Kidney capillary endothelial cell (primary cell): Measurements from ENCODE around the gene CD300C.
"Not testable (repeated sequence)": the region's sequence is repeated elsewhere in the genome, so short reads cannot be mapped to it uniquely, and the experiment has no call there.

ENCODE experiments used
- DNase-seq: peaks from one replicate; pipeline ENCODE4 v3.0.0-alpha.2; 2018; ENCODE audit warnings: low spot score

Gene CD300C

DNA sequence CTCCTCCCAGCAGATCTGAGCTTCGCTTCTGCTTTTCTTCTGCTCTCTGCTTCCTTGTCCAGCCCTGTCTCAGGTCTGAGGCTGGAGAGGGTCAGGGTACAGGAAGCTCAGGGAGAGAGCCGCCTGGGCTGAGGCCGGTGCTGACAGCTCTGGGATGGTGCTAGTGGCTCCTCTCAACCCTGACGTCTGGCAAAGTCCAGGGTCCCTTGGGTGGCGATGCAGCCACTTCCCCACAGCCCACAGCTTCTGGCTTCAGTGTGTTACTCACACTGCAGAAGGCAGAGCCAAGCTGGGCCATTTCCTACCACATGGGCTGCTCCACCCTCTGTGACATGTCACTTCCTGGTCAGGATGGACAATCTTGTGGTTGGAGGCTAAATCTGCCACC is at the start of gene CD300C:
CD300C (minus strand) TSS at position 273 of the 388 bp plus-strand sequence. CDS start 333 bp downstream, outside the sequence.
- DNase-seq: peak; percentile 36

DNA sequence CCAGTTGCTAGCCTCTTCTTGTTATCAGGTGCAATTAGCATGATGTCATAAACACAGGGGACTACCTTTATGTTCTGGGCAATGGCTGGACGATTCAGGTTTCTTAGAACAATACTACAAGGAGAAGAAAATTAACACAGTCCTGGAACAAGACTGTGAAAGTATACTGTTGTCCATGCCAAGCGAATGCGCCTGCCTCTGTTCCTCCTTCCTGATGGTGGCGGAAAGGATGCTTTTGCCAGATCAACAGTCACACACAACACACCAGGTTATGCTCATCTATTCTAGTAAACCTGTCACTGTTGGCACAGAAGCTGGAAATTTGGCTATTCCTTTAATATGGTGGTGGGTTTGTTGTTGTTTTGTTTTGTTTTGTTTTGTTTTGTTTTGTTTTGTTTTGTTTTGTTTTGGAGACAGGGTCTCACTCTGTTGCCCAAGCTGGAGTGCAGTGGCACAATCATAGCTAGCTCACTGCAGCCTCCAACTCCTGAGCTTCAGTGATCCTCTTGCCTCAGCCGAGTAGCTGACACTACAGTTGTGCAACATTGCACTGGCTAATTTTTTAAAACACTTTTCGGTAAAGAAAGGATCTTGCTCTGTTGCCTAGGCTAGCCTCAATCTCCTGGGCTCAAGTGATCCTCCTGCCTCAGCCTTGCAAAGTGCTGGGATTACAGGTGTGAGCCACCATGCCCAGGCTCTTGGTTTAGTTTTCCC is 49.3 kb upstream of the CD300C start:
- DNase-seq: no peak

DNA sequence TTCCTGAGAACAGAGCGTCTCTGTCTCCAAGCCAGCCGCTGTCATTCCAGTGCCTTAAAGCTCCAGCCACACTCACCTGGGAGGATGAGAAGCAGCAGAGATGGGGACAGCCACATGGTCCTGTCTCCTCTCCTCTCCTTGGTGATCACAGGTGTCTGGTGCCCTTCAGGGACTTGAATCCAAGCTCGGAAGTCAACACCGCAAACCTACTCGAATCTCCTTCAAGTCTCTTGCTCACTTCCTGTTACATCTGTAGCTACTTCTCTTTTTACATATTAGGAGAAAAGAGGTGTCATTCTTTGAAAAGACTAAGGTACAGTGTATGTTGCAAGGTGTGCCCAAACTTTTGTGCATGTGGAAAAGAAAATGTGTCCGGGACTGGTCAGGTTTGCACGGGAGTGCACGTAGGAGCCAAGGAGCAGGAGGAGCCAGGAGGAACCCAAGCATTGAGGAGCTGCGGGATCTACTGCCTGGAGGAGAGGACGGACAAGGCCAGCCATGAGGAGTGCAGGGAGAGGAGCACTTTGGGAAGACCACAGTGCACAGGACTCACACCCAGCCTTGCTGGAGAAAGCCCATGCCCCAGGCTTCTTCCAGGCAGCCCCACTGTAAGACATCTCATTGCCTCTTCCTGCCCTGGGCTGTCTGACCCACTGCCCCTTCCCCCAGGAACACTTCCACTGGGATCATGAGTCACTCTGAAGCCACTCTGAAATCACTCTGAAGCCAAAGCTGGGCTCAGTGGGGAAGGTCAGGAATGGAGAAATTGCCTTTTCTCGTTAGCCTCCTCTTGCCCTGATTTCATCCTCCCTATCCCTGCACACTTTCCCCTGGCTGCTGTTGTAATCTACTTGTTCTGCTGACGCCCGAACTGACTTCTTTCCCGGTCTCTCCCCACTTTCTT is 46.4 kb upstream of the CD300C start, which contains the start of gene CD300LD:
CD300LD (minus strand) TSS at position 197 of the 904 bp plus-strand sequence; CDS start at position 116, 81 bp downstream.
- no peak for DNase-seq

DNA sequence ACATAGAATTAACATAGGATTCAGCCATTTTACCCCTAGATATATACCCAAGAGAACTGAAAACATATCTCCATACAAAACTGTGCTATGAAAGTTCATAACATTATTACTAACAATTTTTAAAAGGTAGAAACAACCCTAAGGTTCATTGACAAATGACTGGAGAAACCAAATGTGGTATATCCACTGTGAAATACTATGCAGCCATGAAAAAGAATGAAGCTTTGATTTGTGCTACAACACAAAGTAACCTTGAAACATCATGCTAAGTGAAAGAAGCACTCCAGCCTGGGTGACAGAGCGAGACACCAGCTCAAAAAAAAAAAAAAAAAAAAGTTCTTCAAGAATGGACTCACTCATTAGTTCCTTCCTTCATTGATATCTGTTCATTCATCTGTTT is 45.6 kb upstream of the CD300C start:
- DNase-seq: no peak

DNA sequence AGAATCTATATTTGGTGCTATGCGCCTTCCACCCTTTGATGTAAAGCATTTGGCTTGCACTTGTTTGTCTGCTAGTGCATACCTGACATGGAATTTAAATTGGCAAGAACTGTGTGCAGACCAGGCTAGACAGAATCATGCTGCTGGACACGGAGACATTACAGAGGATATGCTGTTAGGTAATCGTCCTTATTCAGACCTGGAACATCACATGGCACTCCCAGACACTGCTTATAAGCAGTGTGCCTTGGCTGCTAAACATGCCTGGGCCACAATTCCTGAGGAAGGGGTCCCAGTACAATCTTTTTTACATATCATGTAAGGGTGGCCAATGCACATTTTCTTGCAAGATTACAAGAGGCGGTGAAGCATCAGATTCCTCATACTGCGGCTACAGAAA is 39.8 kb upstream of the CD300C start:
- no peak for DNase-seq

DNA sequence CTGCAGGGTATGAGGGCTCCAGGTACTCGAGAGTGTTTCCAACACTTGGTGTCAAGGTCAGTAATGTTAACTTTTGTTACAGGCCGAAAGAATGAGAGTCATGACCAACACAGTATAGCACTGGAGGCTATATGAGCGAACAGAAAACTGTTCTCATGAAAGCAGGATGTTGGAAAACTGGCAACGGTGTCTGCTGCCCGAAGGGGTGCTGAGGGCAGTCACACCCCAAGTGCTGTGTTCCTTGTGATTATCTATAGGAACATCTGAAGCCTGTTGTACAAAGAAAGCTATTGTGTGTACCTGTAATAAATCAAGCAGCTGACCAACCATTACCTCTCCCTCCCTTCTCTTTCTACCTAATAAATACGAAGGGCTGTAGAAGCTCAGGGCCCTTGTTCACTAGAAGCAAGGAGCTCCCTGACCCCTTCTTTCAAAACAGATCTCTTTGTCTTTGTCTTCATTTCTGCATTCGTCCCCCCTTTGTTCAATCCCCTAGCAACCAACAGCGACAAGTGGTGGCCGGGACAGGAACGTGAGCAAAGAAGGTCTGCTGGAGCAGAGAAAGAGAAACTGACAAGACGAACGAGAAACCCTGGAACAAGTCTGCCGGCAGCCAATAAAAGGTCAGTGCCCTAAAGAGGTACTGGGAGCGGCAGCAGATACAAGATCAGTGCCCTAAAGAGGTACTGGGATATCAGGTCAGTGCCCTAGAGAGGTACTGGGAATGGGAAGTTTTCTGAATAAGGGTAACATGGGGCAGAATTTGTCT is 38.6 kb upstream of the CD300C start:
- no peak for DNase-seq

DNA sequence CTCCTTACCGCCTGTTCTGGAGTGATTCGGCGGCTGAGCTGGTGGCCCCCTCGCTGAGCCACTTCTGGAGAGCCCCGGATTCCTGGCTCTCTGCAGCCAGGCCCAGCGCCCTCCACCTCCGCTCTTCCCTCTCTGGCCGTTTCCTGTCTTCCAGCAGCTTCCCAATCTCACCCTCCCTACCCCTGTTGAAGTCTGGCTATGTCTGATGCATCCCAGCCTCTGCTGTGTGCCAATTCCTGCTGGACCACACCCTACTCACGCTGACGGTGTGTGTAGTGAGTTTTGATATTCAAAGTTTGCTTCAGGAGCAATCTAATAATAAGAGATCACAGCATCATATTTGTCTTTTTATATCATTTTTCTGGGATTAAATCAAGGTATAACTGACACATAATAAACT is 36.7 kb upstream of the CD300C start:
- no peak for DNase-seq

DNA sequence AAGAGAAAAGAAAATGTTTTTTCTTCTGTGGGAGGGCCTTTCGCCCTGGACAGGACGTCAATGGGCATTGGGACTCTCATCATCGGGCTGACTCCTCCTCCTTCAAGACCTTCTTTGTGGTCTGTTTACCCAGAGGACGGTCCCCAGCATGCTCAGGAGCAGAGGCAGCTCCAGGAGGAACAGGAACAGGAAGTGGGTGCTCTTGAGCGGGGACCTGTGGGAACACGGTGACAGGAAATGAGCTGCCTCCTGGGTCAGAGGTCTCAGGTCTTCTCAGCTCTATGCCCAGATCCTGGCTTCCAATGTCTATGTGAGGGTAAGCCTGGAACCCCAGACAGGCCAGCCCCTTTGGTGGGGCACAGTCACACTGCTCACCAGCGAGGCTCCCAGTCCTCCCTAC is 34.0 kb upstream of the CD300C start:
- DNase-seq: no peak

DNA sequence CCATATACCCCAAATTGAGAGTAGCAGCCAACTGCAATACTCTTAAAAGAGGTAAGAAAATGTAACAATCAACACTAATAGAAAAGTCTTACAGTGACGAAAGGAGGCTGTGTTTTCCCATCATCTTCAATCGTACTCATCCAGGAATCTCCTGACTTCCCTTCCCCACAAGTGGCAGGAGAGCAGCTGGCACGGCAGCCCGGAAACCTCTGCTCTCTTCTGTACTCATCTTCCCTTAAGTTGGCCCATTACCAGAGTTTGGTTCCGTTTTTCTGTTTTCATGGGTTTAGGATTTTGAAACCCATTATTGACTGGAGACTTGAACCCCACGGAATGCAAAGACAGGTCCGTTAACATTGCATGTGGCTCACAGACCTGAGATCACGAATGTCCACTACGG is 33.1 kb upstream of the CD300C start:
- no peak for DNase-seq

DNA sequence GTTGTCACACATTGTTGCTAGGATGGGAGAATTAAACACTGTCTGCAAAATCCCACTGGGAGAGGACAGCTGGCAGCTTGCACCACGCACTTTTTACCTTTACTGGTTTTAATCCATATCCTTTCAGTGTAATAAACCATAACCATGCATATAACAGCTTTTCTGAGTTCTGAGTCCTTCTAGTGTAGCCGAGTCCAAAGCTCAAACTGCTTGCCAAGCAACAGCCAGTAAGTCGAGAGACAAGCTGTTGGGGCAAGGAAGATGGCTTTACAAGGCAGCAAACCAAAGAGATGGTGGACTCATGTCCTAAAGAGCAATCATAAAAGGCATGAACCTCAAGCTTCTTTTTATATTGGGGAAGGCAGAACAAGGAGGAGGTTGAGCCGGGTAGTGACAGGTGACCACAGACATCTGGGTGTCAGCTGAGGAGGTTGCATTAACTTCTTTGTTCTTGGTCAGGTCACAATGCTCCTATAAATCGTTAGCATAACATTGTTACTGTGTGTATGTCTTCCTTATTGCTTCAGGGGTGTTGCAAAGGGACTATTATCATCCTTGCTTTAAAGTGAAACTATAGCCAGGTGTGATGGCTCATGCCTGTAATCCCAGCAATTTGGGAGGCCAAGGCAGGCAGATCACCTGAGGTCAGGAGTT is 28.7 kb upstream of the CD300C start:
- no peak for DNase-seq

DNA sequence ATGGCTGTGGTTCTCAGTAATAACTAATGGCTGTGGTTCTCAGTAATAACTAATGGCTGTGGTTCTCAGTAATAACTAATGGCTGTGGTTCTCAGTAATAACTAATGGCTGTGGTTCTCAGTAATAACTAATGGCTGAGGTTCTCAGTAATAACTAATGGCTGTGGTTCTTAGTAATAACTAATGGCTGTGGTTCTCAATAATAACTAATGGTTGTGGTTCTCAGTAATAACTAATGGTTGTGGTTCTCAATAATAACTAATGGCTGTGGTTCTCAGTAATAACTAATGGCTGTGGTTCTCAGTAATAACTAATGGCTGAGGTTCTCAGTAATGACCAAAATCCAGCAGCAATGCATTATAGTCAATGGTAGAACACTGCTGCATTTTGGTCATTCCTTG is 27.7 kb upstream of the CD300C start:
- not testable (repeated sequence) for DNase-seq

DNA sequence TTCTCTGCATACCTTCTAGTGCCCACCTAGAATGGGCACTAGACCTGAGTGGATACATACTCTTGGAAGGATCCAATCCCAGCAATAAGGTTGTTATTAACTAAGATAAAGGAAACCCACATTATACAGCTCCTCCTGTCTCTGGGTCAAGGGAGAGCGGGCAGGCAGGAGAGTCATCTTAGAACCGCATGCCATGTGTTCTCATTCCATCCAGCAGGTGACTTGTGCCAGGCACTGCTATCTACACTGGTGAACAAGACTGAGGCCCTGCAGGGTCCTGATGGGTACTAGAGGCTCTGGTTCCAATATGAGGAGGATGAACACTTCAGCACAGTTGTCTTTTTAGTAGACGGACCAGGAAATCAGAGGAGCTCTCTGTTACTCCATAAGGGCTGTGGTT is 27.3 kb upstream of the CD300C start:
- no peak for DNase-seq

DNA sequence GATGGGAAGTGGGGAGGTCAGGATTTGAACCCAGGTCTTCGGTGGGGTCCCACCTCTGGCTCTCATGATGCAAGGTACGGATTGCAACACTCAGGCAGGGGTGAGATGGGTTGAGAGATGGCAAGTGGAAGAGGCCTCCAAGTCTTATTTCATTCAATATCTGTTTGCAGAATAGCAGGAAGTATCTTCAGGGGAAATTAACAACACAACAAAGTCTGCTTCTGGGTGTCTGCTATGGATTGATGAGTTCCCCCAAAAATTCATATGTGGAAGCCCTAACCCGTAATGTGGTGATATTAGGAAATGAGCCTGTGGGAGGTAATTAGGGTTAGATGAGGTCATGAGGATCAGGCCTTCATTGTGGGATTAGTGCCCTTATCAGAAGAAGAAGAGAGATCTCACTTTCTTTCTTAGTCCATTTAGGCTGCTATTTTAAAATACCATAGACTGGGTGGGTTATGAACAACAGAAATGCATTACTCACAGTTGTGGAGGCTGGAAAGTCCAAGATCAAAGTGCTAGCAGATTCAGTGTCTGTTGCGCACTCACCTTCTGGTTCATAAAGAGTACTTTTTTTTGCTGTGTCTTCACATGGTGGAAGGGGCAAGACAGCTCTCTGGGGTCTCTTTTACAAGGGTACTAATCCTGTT is 25.8 kb upstream of the CD300C start:
- no peak for DNase-seq

DNA sequence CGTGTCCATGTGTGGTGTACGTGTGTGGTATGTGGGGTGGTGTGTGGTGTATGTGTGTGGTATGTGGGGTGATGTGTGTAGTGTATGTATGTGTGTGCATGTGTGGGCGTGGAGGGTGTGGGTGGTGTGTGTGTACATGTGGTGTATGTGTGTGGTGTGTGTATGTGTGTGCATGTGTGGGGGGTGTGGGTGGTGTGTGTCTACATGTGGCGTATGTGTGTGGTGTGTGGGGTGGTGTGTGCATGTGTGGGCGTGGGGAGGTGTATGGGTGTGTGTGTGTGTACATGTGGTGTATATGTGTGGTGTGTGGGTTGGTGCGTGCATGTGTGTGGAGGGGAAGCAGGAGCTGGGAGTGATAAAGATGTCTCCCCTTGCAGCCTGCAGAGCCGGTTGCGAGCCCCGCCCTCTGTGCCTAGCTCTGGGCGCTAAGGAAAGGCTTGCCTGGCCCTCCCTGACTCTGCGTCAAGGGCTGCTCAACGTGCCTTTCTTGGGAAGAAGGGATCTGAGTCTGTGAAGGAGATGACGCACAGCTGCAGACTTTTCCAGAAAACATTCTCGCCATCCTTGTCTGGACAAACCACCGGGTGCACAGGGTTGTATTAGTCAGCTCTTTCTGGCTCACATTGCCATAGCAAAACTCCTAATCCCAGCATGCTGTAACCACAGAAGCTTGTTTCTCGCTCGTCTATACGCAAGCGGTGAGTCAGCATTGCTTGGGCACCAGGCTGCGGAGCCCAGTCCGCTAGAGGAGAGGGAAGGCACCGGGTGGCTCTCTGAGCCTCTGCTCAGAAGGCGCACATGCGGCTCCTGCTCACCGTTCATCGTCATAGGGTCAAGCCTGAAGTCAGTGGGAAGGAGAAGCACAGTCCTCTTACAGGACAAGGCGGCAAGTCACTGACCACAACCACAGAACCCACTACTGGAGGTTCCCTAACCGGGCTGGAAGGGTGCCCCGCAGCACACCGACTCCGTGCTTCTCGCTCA is 23.4 kb upstream of the CD300C start:
- no peak for DNase-seq

DNA sequence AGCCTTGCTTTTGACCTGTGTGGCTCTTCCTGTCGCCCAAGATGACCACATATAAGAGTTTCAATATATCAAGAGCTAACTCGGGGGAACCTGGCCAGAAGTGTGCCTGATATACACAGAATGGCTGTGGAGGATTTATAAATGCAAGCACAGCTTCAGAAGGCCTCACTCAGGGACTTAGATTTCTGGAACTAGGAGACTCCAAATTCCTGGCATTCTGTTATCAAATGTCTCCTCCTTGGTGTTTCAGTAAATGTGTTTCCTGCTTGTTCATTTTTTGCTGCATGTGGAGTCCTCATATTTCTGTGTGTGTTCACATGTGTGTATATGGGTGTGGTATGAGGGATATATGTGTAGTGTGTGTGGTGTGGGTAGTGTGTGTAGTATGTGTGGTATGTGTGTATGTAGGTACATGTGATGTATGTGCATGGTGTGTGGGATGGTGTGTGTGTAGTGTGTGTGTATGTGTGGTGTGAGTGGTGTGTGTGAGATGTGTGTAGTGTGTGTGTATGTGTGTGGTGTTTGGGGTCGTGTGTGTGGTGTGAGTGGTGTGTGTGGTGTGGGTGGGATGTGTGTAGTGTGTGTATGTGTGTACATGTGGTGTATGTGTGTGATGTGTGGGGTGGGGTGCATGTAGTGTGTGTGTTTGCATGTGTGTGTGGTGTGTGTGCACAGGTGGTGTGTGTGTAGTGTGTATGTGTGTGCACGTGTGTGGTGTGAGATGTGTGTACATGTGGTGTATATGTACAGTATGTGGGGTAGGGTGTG is 22.4 kb upstream of the CD300C start:
- no peak for DNase-seq

DNA sequence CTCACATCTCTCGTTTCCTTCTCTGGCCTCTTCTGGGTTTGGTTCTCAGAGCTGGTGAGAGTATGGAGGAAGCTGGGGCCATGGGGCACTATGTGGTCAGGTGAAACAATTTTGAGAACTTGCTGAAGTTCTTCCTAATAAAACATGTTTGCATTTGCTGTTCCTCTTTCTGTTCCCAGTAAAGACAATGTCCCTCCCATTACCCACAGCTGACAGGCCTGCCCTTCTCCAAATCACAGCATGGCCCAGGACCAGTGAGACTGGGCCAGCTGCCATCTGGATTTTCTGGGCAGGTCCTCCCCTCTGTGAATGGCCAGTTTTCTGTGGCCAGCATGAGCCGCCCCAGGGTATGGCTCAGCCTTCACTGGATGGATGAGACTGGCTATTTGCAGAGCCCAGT is 21.5 kb upstream of the CD300C start, which contains the start of gene CD300H:
CD300H (minus strand) TSS at position 113 of the 400 bp plus-strand sequence.
- no peak for DNase-seq

DNA sequence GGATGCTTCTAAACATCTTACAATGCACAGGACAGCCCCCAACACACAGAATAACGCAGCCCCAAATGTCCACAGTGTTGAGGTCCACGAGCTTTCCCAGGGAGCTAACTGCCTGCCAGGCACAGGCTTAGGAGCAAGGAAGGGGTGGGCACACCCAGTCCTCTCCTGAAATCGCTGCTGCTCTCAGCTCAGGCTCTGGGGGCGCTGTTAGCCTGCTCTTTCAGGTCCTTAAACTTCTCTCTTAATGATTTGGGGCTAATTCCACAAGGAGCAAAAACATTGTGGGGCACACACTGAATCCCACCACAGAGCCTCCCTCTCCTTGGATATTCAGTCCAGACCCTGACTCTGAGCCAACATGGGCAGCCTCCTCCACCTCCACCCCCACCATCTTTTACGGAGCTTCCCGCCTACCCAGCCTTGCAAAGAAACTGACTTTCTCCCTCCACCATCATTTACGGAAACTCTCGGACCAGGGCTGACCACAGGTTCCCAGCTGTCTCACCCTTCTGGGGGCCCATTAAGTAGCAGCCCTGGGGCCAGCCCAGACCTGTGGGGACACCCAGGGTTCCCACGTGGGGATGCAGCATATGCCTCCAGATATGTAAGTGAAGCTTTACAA is 20.3 kb upstream of the CD300C start:
- no peak for DNase-seq

DNA sequence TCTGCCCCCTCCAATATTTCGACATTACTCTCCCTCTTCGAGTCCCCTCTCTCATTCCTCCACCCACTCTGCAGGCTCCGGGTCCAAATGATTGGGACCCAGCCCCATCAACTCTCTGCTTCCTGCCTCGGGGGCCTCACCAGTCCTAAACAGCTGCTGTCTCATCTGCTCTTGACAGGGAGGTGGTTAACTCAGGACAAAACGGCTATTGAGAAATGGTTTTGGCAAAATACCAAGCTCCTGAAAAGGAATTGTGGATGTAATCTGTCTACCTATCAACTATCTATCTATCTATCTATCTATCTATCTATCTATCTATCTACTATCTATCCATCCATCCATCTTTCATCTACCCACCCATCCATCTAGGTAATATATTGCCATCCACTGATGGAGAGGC is 19.2 kb upstream of the CD300C start:
- no peak for DNase-seq

DNA sequence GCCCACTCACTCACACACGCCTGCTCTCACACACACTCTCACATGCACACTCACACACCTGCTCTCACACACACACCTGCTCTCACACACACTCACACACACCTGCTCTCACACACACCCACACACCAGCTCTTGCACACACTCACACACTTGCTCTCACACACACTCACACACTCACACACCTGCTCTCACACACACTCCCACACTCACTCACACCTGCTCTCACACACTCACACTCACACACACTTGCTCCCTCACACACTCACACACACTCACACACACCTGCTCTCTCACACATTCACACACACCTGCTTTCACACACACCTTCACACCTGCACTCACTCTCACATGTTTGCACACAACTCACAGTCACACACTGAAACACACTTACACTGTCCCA is 17.4 kb upstream of the CD300C start:
- DNase-seq: no peak
